ENCODE results near the gene GLRB.
"Not testable (repeated sequence)": the region's sequence is repeated elsewhere in the genome, so short reads cannot be mapped to it uniquely, and the experiment has no call there.

Gene GLRB

GRCh38 chr4:157141976-157142375, 66.0 kb downstream of the GLRB start:
- DNase-seq = no peak

- DNase-seq = no peak
These were observed 67.4 kb downstream of the GLRB start for GRCh38 chr4:157143369-157143768.

GRCh38 chr4:157151711-157152110, 75.8 kb downstream of the GLRB start:
- DNase-seq = no peak

- DNase-seq = no peak
These were observed 90.1 kb downstream of the GLRB start for GRCh38 chr4:157165935-157166610.

GRCh38 chr4:157170321-157170720, 94.4 kb downstream of the GLRB start:
- no peak for DNase-seq

- DNase-seq = no peak
These were observed 96.1 kb downstream of the GLRB start for GRCh38 chr4:157172011-157172410.

- not testable (repeated sequence) for DNase-seq
These were observed 104.3 kb downstream of the GLRB start for GRCh38 chr4:157180268-157180667.

GRCh38 chr4:157184300-157184699, 108.3 kb downstream of the GLRB start:
- DNase-seq = no peak

GRCh38 chr4:157185363-157185762, 109.4 kb downstream of the GLRB start:
- DNase-seq = no peak

- DNase-seq = no peak
These were observed 119.4 kb downstream of the GLRB start for GRCh38 chr4:157195374-157195773.

GRCh38 chr4:157196046-157196445, 120.1 kb downstream of the GLRB start:
- no peak for DNase-seq

- no peak for DNase-seq
These were observed 128.8 kb downstream of the GLRB start for GRCh38 chr4:157204634-157205244.

- no peak for DNase-seq
These were observed 141.8 kb downstream of the GLRB start for GRCh38 chr4:157217708-157218107.

- no peak for DNase-seq
These were observed 143.9 kb downstream of the GLRB start for GRCh38 chr4:157219711-157220370.

- DNase-seq = no peak
These were observed 144.5 kb downstream of the GLRB start, which contains the start of gene GRIA2 for GRCh38 chr4:157220371-157220881. Gene GRIA2 (plus strand): TSS chr4:157220728. CDS start chr4:157221043, 315 bp downstream.

- DNase-seq = no peak
These were observed 145.5 kb downstream of the GLRB start for GRCh38 chr4:157221426-157221894.

Data from GF-D8 (cell line).